H1 (cell line): Measurements from ENCODE around the gene FAF2. TPM values are rescaled to one million over a fixed set of nuclear protein-coding genes. Genes with fewer than 3 reads are reported as not detected.

Experiments
- KDM1A ChIP-seq: fragments of 200-600, 300-600 bp; sonication (generic); IDR thresholded peaks from 2 replicates; pipeline ENCODE4 v1.7.1; 2016; ENCODE audit warnings: mild to moderate bottlenecking, low read length, borderline replicate concordance
- POLR2AphosphoS5 ChIP-seq: IDR thresholded peaks from 2 replicates; pipeline ENCODE4 v1.6.1; 2011; ENCODE audit warnings: low read depth, low read length
- polyA plus RNA-seq, 7 experiments: library from polyadenylated mRNA; depleted of rRNA in 3 of 7; stranded (reverse) in 5 of 7; unstranded in 2 of 7; fragments of >200 nt in 5 of 7; fragments of 200-250 nt in 2 of 7; gene quantifications; 1 replicate in 5 of 7; 2 replicates in 1 of 7; 4 replicates in 1 of 7; pipeline versions ENCODE4 v1.2.1 to v1.2.3, GENCODE V29; 2011 to 2013; ENCODE audit warnings: missing spikeins in 2 of 7, mixed read lengths in 2 of 7
- total RNA-seq: library from RNA; stranded (reverse); fragmentation: NEBNext Ultra II Directional; extraction: Animal tissue kit (Norgen Biotek cat#: 25700); gene quantifications from 2 replicates; pipeline ENCODE4 v1.2.1, GENCODE V29; 2021

Gene FAF2
- total and polyA plus RNA-seq, 2 of the 8 experiments (the other 6 are each of a cell fraction or from before 2014, with no cell fraction given) = 20.8 to 35.8 TPM

DNA sequence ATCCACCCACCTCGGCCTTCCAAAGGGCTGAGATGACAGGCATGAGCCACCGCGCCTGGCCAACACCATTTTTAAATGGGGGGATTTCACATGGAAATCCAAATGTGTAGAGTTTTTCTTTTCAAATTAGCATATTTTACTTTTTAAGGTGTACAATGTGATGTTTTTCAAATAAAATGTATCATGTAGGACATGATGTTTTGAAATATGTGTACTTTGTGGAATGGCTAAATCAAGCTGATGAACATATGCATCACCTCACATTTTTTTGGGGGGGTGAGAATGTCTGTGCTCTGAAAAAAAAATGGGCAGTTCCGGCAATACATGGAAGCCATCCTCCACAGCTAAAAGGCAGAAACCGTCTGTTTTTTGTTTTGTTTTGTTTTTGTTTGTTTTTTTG, 3.4 kb upstream of the FAF2 start (continued):
- no peak for TF ChIP-seq KDM1A
- TF ChIP-seq POLR2AphosphoS5 = no peak
